NCI-H2107 treated with DMSO at 0.1 percent for 48 hours (cell line): ENCODE data around the gene VMO1.
"Not testable (repeated sequence)": the region's sequence is repeated elsewhere in the genome, so short reads cannot be mapped to it uniquely, and the experiment has no call there.

Experiments used
- DNase-seq: peaks from one replicate; lab custom pipeline; 2025; ENCODE audit not compliant: unreplicated experiment; lab: John Stamatoyannopoulos, UW

The VMO1 gene

GRCh38 chr17:4786106-4786511, at the start of gene VMO1:
Gene VMO1 (minus strand): TSS chr17:4786364. CDS start chr17:4786352, 12 bp downstream.
- DNase-seq, result no peak

DNA sequence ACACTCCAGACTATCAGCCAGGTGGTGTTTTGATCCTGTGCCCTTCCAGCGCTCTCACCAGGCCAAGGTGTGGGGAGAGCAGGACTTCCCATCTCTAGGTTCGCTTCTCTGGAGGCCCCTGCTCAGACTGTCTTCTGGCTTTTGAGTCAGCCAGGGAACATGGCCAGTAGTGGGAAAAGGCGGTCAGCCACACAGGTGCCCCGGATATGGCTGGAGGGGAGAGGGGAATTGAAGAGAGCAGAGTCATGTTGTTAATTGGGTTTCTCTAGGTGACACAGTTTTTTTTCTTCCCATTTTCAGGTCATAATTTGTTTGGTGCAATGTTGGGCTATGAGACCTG, 48.5 kb upstream of the VMO1 start:
- no peak for DNase-seq

DNA sequence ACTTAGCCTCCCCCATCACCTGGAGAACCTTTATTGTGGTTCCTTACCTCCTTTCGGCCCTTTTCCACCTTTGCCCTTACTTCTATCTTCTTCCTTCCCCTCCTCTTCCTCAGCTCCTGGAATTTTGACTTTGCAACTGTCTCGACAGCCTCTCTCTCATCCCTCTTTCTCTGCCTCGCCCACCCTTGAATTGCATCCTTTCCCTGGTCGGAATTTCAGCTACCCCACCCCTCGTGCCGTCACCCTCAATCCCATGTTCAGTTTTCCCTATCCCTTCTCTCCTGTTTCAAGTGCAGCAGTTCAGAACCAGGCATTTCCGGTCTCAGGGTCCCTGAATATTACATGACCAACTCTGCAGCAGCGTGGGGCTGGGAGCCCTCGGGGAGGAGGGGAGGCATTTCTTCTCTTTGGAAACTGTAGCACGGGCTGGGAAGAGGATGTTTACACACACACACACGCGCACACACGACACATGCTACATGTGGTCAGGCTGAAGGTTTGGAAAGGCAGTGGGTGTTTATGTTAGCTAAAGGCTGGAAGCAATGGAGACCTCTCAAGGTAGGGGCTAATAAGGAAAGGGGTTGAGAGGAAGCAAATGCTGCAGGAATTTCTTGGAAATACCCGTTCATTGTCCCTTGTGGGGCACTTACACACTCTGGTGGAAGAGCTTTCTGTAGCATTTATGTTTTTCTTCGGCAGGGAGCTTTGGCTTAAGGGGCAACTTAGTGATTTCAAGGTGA, 47.9 kb upstream of the VMO1 start:
- no peak for DNase-seq

DNA sequence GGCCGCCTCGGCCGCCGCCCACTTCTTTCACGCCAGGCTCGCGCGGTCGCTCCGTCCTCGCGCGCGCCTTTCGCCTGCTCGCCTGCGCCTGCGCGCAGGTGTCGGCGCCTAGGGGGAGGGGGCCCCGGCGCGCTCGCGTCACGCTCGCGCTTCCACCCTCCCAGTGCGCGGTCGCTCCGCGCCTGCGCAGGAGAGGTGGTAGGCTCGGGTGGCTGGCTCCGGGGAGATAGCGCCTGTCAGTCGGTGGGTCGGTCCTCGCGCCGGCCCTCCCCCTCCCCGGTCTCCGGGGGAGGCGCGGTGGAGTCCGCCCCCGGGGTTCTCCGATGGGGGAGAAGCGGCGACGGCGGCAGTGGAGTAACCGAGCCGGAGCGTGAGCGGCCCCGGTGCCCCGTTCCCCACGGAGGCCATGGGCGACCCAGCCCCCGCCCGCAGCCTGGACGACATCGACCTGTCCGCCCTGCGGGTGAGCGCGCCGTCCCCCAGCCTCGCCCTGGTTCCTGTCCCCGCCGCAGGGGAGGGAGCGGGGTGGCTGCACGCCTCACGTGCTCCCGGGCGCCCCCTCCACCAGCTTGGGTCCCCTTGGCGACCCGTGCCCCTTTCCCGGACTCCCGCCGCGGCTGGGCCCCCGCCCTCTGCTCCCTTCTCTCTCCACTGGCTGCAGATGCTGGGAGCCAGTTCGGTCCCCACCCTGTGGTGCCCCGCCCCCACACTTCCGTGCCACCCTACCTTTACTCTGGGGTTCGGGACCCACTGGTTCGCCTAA, 47.2 kb upstream of the VMO1 start, which contains the start of gene MINK1:
Gene MINK1, plus strand, starts transcription at position 163 of the 763 bp plus-strand sequence. Its CDS starts 244 bp downstream, at position 407.
- DNase-seq, result peak; percentile 43

- DNase-seq, result not testable (repeated sequence)
Measured at GRCh38 chr17:4832829-4833177, 46.6 kb upstream of the VMO1 start.

DNA sequence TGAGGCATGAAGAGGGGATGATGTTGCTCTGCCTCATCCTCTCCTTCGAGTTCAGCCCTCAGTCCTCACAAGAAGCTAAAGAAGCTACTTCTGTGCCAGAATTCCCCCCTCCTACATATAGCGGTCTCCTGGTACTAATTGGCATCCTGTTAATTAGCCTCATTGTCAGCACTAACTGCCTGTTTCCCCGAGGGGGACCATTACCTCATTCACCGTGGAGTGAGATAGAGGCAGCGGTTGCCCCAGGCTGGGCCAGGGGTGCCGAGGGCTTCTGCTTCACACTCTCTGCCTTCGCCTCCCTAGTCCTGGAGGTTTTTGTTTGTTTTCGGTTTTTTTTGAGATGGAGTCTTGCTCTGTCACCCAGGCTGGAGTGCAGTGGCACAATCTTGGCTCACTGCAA, 41.2 kb upstream of the VMO1 start:
- no peak for DNase-seq

DNA sequence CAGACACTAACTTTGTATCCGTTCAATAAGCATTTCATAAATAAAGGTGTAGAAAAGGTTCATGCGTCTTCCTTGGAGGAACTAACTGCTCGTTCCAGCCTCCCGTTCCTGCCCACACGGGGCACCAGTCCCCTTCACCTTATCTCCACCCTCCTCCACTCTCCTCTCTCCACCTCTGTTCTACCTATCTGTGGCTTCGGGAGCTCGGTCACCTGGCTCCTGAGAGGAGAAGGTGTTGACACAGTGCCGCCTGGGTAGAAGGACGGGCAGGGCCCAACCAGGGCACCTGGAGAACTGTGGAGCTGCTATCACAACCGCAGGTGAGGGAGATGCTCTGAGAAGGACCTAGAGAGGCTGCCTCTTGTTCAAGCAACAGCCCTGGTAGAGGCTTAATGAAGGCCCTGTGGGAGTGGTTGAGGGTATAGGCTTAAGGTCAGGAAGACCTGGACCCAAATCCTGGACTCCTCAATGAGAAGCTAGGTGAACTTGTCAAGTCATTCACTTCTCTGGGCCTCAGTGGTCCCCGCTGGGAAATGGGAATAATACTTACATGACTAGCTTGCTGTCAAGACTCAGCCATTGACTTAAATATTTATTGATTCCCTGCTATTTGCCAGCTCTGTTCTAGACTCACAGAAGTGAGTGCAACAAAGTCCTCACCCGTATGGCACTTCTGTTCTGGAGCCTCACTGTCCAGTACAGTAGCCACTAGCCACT, 37.4 kb upstream of the VMO1 start:
- no peak for DNase-seq

DNA sequence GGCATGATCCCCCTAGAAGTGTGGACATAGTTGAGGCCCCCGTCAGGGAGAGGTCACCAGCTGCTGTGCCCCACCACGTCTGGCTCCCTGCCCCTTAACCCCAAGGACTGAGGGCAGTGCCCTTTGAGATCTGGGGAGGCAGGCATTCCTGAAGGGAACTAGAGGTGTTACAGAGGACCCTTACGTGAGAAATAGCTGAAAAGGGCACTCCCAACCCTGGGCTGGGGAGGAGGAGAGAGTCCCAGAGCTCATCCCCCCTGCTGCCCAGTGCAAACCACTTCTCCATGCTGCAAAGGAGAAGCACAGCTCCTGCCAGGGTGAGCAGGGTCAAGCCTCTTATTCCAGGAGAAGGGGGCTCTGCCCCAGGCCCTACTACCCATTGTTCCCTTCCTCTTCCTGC, 36.7 kb upstream of the VMO1 start:
- DNase-seq, result no peak

DNA sequence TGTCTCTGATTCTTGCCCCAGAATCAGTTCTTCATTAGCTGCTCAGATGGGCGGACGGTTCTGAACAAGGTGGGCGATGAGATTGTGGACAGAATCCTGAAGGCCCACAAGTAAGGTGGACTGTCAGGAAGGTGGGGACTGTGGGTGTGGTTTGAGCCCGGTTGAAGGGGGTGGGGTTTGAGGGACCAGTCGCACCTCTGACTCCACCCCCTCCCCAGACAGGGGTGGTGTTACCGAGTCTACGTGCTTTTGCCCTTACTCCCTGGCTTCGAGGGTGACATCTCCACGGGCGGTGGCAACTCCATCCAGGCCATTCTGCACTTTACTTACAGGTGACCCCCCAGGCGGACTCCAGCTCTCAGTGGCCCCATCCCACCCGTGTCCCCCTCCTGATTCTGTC, 32.1 kb upstream of the VMO1 start:
- no peak for DNase-seq

DNA sequence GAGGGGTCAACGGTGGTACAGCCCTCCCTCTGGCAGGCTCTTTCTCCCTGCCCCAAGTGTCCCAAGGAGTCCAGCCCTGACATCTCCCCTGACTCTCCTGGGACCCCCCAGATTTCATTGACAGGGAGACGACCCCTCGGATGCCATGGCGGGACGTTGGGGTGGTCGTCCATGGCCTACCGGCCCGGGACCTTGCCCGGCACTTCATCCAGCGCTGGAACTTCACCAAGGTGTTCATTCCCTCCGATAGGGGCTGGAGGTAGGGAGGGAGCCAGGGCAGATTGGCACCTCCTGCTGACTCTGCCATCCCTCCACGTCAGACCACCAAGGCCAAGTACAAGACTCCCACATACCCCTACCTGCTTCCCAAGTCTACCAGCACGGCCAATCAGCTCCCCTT, 30.7 kb upstream of the VMO1 start:
- no peak for DNase-seq

DNA sequence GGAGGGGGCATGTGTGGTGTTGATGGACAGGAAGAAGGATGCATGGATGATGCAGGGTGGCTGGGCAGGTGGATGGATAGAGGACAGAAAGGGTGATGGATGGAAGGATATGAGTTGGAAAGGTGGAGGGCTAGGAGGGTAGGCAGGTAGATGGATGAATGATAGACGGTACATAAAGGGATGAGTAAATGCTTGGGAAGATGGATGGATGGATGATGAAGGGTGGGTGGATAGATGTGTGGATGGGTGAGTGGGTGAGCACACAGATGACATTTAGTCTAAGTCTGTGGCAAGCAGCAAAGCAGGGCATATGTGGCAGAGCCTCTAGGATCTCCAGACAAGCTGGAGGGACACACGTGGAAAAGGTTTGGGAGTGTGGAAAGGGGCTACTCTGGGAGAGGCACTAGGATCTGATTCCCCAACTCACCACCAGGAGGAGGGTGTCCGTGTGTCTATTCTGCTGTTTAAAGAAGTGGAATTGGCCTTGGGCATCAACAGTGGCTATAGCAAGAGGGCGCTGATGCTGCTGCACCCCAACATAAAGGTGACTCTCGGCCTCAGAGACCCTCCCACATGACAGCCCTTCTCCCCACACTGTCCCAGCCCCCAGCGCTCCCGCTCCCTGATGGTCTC, 29.0 kb upstream of the VMO1 start:
- no peak for DNase-seq

DNA sequence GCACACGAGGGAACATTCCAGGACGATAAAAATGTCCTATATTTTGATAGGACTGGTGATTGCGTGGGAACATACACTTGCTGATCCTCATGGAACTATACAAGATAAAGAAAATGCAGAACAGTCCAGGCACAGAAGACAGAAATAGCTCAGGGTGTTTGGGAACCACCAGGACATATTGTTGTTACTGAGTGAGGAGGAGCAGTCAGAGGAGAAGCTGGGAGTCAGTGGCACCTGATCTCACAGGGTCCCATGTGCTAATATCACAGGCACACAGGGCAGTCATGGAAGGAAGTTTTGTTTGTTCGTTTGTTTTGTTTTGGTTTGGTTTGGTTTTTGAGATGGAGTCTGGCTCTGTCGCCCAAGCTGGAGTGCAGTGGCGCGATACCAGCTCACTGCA, 26.5 kb upstream of the VMO1 start:
- DNase-seq, result no peak

DNA sequence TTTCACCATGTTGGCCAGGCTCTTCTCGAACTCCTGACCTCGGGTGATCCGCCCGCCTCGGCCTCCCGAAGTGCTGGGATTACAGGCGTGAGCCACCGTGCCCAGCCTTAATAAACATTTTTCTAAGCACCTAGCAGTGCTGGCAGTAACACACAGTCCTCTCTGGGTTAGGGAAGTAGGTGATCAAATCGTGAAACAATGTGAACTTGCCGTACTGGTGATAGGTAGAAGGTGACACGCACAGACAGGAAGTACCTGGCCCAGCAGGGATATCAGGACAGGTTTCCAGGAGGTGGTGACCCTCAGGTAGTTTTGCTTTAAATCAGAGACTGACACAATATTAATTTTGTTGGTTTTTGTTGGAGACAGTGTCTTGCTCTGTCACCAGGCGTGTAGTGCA, 25.3 kb upstream of the VMO1 start:
- no peak for DNase-seq

GRCh38 chr17:4810696-4811290, 24.6 kb upstream of the VMO1 start:
- DNase-seq, result no peak

DNA sequence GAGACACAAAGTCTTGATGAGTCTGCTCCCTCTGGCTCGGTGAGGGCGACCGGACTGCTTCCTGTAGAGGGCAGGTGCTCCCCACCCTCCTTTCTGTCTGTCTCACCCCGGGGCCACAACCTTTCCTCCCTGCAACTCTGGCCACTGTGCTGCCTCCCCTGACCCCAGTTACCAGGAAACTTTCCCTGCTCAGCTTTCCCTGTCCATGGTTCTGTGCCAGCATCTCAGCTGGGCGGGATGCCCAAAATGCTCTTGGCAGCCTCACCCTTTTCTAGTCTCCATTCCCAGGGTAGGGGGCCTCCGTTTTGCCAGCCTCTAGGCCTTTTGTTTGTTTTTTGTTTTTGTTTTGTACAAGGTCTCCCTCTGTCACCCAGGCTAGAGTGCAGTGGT, 22.2 kb upstream of the VMO1 start:
- DNase-seq, result no peak

DNA sequence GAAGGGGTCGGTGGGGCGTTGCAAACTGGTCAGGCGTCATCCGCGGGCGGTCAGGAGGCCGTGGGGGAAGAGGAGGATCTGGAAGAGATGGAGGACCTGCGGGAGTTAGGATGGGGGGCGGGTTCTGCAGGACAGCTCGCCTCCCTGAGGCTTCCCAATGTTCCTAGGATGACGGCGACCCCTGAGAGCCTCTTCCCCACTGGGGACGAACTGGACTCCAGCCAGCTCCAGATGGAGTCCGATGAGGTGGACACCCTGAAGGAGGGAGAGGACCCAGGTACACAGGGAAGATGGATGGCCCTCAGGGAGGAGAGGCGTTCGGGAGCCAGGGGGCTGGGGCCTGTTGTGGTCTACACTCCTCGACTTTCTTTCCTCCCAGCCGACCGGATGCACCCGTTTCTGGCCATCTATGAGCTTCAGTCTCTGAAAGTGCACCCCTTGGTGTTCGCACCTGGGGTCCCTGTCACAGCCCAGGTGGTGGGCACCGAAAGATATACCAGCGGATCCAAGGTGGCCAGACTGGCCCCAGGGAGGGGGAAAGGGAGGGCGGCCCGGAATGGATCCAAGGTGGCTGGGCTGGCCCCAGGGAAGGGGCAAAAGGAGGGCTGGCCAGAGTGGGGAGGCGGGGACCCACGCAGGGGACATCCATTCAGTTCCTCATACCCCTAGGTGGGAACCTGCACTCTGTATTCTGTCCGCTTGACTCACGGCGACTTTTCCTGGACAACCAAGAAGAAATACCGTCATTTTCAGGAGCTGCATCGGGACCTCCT, 21.6 kb upstream of the VMO1 start:
- DNase-seq, result no peak

DNA sequence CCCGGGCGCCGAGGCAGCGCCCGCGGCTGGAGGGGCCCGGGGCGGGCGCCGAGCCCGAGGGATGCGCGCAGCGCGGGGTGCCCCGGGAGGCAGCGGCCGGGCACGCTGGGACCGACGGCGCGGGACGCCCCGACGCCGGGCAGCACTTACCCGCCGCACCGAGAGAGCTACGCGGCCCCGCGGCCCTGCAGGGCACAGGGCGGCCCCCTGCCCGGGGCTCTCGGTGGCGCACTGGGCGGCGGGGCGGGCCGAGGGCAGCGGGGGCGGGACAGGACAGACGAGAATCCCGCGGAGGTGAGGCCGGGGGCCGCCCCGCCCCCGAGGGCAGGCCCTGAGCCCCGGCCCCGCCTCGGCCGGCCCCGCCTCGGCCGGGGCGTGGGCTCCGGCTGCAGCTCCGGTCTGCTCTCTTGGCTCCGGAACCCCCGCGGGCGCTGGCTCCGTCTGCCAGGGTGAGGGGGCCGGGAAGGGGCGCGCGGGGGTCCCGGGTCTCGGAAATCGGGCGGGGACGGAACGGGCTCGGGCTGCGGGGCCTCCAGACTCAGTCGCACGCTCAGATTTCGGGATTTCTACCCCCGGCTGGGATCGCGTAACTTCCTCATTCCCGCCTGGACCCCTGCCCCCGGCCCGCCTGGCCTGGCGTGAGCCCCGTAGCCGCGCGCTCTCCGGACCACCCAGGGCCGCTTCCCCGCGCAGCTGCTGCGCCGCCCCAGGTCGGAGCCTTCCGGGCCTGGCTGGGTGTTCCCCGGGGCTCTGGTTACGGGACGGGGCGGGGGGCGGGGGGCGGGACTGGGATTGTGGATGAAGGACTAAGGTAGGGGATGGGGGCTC, 20.8 kb upstream of the VMO1 start, which contains the start of gene PLD2:
Gene PLD2, plus strand, starts transcription at position 376 of the 828 bp plus-strand sequence. CDS start 621 bp downstream, outside the sequence.
- no peak for DNase-seq

DNA sequence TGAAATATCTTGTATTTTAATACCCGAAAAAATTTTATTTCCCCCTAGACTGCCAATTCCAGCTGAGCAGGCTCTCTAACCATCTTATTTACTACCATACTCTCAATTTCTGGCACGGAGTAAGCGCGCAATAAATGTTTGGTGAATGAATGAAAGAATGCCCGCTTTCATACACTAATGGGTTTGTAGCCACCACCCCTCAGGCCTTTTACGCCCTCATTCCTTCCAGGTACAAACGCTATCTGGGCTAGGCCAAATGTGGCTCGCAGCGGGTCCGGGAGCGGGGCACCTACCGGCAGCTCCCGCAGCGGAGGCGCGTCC, 20.3 kb upstream of the VMO1 start:
- no peak for DNase-seq

DNA sequence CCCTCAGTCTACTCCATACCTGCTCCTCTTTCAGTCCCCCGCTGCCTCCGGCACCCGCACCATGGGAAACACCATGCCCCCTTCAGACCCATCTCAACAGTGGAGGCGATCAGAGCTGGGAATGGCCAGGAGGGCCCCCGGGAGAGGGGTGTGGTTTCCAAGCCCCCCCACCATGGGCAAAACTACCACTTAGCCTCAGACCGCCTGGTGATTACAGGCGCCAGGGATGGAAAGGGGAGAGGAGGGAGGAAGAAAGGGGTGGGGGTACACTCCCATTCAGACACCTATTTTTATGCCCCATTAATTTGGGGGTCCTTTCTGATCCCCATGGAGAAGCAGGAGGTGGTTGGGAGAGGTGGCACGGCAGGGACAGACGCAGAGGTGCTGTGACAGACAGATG, 16.1 kb upstream of the VMO1 start, which contains the start of gene C17orf114:
Gene C17orf114, minus strand, starts transcription at position 101 of the 400 bp plus-strand sequence.
- no peak for DNase-seq
